ENCODE measurements around the gene MDP1.

Gene MDP1

GRCh38 chr14:24186831-24187538 lies 28.9 kb downstream of the MDP1 start:
- no peak overlapping the region for H3K4me3 ChIP-seq (ENCODE audit: low read length)
- no peak for DNase-seq (ENCODE audit: low read depth, low spot score)

- no peak for DNase-seq (ENCODE audit: low read depth, low spot score)
Observed at GRCh38 chr14:24185741-24186140, 30.1 kb downstream of the MDP1 start.

GRCh38 chr14:24185026-24185425 lies 30.8 kb downstream of the MDP1 start:
- H3K4me3 ChIP-seq (ENCODE audit: low read length) = no peak overlapping the region
- no peak for DNase-seq (ENCODE audit: low read depth, low spot score)

More at GRCh38 chr14:24185741-24186140, 30.1 kb downstream of the MDP1 start:
- no peak overlapping the region for H3K4me3 ChIP-seq (ENCODE audit: low read length)

GRCh38 chr14:24184104-24184970 lies 31.5 kb downstream of the MDP1 start:
- no peak for DNase-seq (ENCODE audit: low read depth, low spot score)
- H3K4me3 ChIP-seq (ENCODE audit: low read length) = no peak overlapping the region

GRCh38 chr14:24183014-24183481 lies 32.8 kb downstream of the MDP1 start:
- no peak for DNase-seq (ENCODE audit: low read depth, low spot score)
- no peak overlapping the region for H3K4me3 ChIP-seq (ENCODE audit: low read length)

GRCh38 chr14:24182110-24182882 lies 33.6 kb downstream of the MDP1 start:
- H3K4me3 ChIP-seq (ENCODE audit: low read length) = no peak overlapping the region
- no peak for DNase-seq (ENCODE audit: low read depth, low spot score)

- no peak for DNase-seq (ENCODE audit: low read depth, low spot score)
- no peak overlapping the region for H3K4me3 ChIP-seq (ENCODE audit: low read length)
Observed at GRCh38 chr14:24181371-24182077, 34.3 kb downstream of the MDP1 start.

- no peak for DNase-seq (ENCODE audit: low read depth, low spot score)
- no peak overlapping the region for H3K4me3 ChIP-seq (ENCODE audit: low read length)
Observed at GRCh38 chr14:24179961-24180796, 35.7 kb downstream of the MDP1 start.

- no peak overlapping the region for H3K4me3 ChIP-seq (ENCODE audit: low read length)
- no peak for DNase-seq (ENCODE audit: low read depth, low spot score)
Observed at GRCh38 chr14:24179294-24179960, 36.4 kb downstream of the MDP1 start.

- no peak for DNase-seq (ENCODE audit: low read depth, low spot score)
- H3K4me3 ChIP-seq (ENCODE audit: low read length) = no peak overlapping the region
Observed at GRCh38 chr14:24178399-24179178, 37.3 kb downstream of the MDP1 start.

GRCh38 chr14:24177891-24178290 lies 38.0 kb downstream of the MDP1 start:
- H3K4me3 ChIP-seq (ENCODE audit: low read length) = no peak overlapping the region
- DNase-seq (ENCODE audit: low read depth, low spot score) = no peak

- no peak overlapping the region for H3K4me3 ChIP-seq (ENCODE audit: low read length)
- no peak for DNase-seq (ENCODE audit: low read depth, low spot score)
Observed at GRCh38 chr14:24177041-24177825, 38.6 kb downstream of the MDP1 start.

- no peak for DNase-seq (ENCODE audit: low read depth, low spot score)
- H3K4me3 ChIP-seq (ENCODE audit: low read length) = no peak overlapping the region
Observed at GRCh38 chr14:24176599-24176998, 39.3 kb downstream of the MDP1 start.

GRCh38 chr14:24172871-24173281 lies 43.0 kb downstream of the MDP1 start:
- no peak for DNase-seq (ENCODE audit: low read depth, low spot score)
- no peak overlapping the region for H3K4me3 ChIP-seq (ENCODE audit: low read length)

GRCh38 chr14:24172261-24172860 lies 43.5 kb downstream of the MDP1 start:
- DNase-seq (ENCODE audit: low read depth, low spot score) = no peak
- no peak overlapping the region for H3K4me3 ChIP-seq (ENCODE audit: low read length)
